Prostate gland (tissue), 2 donors: ENCODE results near the gene BMP2K.

Experiments used
- POLR2A ChIP-seq: fragments of 450-650 bp; IDR thresholded peaks from one replicate; pipeline ENCODE4 v1.6.1; 2016; ENCODE audit warnings: antibody characterized with exemption, mild to moderate bottlenecking
- POLR2AphosphoS5 ChIP-seq: sonication (generic); formaldehyde crosslinking; IDR thresholded peaks from one replicate; pipeline ENCODE4 v1.6.1; 2017; ENCODE audit warnings: antibody characterized with exemption
- TF ChIP-seq, protein P1 (sequence below), 4 experiments: fragments of 200-600 bp in 2 of 4; fragments of 450-650 bp in 2 of 4; sonication (generic) in 2 of 4; IDR thresholded peaks; 1 replicate in 3 of 4; 2 replicates in 1 of 4; pipeline ENCODE4 v1.5.1; 2016 to 2019; ENCODE audit warnings: antibody characterized with exemption in 4 of 4, mild to moderate bottlenecking in 2 of 4, moderate library complexity in 2 of 4

DNA sequence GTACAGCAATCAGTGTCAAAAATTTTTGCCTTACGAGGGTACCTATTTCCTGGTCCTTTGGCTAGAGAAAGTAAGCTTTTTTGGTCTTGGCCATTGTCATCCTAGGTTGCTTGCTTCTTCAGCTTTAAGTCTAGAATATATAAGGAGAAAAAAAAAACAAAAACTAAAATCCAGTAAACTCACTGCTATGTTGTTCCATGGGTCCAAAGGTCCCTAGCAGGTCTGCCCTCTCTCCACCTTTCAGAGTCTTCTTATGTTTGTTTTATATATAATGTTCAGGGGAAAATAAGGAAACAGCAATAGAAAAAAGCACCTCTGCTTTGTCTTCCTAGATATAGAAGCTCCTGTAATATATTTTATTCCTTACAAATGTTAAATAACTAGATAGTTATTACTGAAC is 18.1 kb upstream of the BMP2K start:
- TF ChIP-seq, protein P1, sequence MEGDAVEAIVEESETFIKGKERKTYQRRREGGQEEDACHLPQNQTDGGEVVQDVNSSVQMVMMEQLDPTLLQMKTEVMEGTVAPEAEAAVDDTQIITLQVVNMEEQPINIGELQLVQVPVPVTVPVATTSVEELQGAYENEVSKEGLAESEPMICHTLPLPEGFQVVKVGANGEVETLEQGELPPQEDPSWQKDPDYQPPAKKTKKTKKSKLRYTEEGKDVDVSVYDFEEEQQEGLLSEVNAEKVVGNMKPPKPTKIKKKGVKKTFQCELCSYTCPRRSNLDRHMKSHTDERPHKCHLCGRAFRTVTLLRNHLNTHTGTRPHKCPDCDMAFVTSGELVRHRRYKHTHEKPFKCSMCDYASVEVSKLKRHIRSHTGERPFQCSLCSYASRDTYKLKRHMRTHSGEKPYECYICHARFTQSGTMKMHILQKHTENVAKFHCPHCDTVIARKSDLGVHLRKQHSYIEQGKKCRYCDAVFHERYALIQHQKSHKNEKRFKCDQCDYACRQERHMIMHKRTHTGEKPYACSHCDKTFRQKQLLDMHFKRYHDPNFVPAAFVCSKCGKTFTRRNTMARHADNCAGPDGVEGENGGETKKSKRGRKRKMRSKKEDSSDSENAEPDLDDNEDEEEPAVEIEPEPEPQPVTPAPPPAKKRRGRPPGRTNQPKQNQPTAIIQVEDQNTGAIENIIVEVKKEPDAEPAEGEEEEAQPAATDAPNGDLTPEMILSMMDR (IDR thresholded peaks at IDR 0.05): no peak
- TF ChIP-seq POLR2AphosphoS5 (no peak), POLR2A (no peak)
